Body of pancreas (tissue), 4 donors: Measurements from ENCODE around the gene UCP2.

Experiments used
- POLR2A ChIP-seq, 3 donors: fragments of 450-650 bp; IDR thresholded peaks; one replicate each; pipeline ENCODE4 v1.6.1; 2016; ENCODE audit warnings: antibody characterized with exemption in 3 of 3, mild to moderate bottlenecking in 2 of 3
- TF ChIP-seq, protein P1 (sequence below), 7 experiments: fragments of 450-650 bp in 4 of 7; fragments of 200-600 bp in 3 of 7; sonication (generic) in 3 of 7; IDR thresholded peaks; one replicate each; pipeline ENCODE4 v1.5.1; 2016 to 2019; ENCODE audit warnings: antibody characterized with exemption in 7 of 7

DNA sequence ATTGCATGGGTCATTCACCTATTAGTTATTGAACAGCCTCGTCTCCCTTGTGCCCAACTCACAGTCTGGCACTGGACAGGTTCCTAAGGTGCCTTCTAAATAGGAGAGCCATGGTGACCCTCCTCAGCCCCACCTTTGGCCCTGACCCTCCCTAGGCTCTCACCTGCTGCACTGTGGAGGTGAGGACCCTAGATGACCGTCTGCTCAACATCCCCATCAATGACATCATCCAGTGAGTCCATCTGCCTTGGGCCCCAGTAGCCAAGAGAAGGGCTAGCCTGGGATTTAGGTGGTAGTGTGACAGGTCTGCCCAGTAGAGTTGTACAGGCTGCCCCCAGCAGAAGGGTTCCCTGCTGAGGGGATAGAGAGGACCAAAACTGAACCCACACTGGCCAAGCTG, 13.6 kb downstream of the UCP2 start:
- no peak for TF ChIP-seq POLR2A (IDR thresholded peaks at IDR 0.05)
- TF ChIP-seq, protein P1, sequence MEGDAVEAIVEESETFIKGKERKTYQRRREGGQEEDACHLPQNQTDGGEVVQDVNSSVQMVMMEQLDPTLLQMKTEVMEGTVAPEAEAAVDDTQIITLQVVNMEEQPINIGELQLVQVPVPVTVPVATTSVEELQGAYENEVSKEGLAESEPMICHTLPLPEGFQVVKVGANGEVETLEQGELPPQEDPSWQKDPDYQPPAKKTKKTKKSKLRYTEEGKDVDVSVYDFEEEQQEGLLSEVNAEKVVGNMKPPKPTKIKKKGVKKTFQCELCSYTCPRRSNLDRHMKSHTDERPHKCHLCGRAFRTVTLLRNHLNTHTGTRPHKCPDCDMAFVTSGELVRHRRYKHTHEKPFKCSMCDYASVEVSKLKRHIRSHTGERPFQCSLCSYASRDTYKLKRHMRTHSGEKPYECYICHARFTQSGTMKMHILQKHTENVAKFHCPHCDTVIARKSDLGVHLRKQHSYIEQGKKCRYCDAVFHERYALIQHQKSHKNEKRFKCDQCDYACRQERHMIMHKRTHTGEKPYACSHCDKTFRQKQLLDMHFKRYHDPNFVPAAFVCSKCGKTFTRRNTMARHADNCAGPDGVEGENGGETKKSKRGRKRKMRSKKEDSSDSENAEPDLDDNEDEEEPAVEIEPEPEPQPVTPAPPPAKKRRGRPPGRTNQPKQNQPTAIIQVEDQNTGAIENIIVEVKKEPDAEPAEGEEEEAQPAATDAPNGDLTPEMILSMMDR (IDR thresholded peaks at IDR 0.05): no peak
